Measurements from ENCODE around the gene ZNF554. TPM values are rescaled to one million over a fixed set of nuclear protein-coding genes. Genes with fewer than 3 reads are reported as not detected.

The ZNF554 gene
- total and polyA plus RNA-seq, 2 of the 8 experiments (the other 6 are each of a cell fraction or from before 2014, with no cell fraction given) = 1.8 to 5.7 TPM

DNA sequence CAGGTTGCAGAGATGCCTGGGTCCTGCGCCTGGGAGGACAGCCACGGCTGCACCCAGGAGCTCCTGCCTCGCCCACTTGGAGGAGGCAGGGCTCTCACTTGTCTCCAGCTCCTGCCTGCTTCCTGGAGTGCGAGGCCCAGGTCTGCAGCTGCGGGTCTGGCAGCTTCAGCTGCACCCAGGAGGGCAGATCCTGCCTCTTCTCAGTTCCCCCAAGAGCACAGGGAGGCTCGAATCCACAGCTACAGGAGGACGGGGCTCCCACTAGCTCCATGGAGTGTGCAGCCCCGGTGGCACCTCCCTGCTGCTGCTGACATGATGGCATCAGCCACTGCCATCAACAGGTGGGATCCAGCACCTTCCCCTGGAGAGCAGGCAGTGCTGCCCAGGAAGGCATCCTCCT is 4.5 kb downstream of the ZNF554 start:
- CTCF ChIA-PET (ENCODE audit: partially characterized antibody) = interaction anchor here (1.2 kb wide), 1 partner anchor 61 kb away, joined by 3 read pairs; no protein-coding TSS in a partner anchor
- Histone ChIP-seq H4K20me1 (replicated peaks in 1 of 2; ENCODE audit: control insufficient read depth in 1 of 2, insufficient read depth in 2 of 2, low read length in 2 of 2) (no peaks in the 10 kb centered on the region), H3K23me2 (ENCODE audit: low read depth, low read length) (peaks cover 4% of the 10 kb centered on the region; the same call in 1 of the 2 replicates)

More for the DNA sequence above, 4.5 kb downstream of the ZNF554 start:
- Histone ChIP-seq H3K27ac (ENCODE audit: low read depth, low read length) (no peak overlapping the region), H3K36me3 (ENCODE audit: control insufficient read depth in 2 of 4, insufficient read depth in 4 of 4, low read length in 3 of 4) (peaks cover 0 to 21% (median 2%) of the 10 kb centered on the region in 4 experiments; a peak in 4 of 8 replicates), H3K23ac (ENCODE audit: insufficient read length) (no peak overlapping the region), H3K56ac (replicated peaks; ENCODE audit: insufficient read length, low read depth, low read length) (no peak overlapping the region), H4K8ac (ENCODE audit: extremely low read depth, insufficient read depth, low read length) (no peak overlapping the region), H3K27me3 (replicated peaks in 1 of 4; ENCODE audit: control insufficient read depth in 3 of 4, extremely low read depth in 1 of 4, insufficient read depth in 3 of 4, low read length in 3 of 4) (no peaks in the 10 kb centered on the region), H3K4me2 (ENCODE audit: insufficient read depth in 1 of 2, low read depth in 2 of 2, low read length in 2 of 2) (no peak overlapping the region), H2BK20ac (ENCODE audit: low read length) (no peak overlapping the region), H3K4me1 (replicated peaks in 1 of 4; ENCODE audit: control insufficient read depth in 3 of 4, insufficient read depth in 4 of 4, low read length in 3 of 4) (no peaks in the 10 kb centered on the region), H2BK12ac (ENCODE audit: low read depth, low read length) (no peak overlapping the region), H3K4ac (replicated peaks; ENCODE audit: insufficient read length, low read depth, low read length) (no peak overlapping the region), H3K18ac (ENCODE audit: extremely low read depth, low read length) (no peak overlapping the region), H3K79me2 (ENCODE audit: control insufficient read depth in 1 of 2, insufficient read depth in 2 of 2, low read length in 2 of 2) (no peaks in the 10 kb centered on the region), H2BK15ac (ENCODE audit: low read length) (no peak overlapping the region), H3K9me3 (ENCODE audit: insufficient read depth in 2 of 2, low read depth in 1 of 2, low read length in 1 of 2) (peaks cover 11 to 12% of the 10 kb centered on the region in 2 experiments), H3K79me1 (ENCODE audit: low read depth, low read length) (no peaks in the 10 kb centered on the region), H3K9ac (replicated peaks in 1 of 4; ENCODE audit: extremely low read depth in 1 of 4, low read depth in 3 of 4, low read length in 3 of 4) (no peak overlapping the region), H2BK5ac (ENCODE audit: low read depth, low read length) (no peak overlapping the region), H3K14ac (ENCODE audit: insufficient read length) (no peak overlapping the region), H3K4me3 (ENCODE audit: extremely low read depth in 1 of 4, insufficient read depth in 2 of 4, low read depth in 3 of 4, low read length in 4 of 4) (no peak overlapping the region), H2BK120ac (replicated peaks; ENCODE audit: low read depth, low read length) (no peak overlapping the region), H4K5ac (ENCODE audit: insufficient read length, low read depth, low read length) (no peak overlapping the region), H4K91ac (replicated peaks; ENCODE audit: insufficient read length, low read length) (no peak overlapping the region), H2AK5ac (ENCODE audit: low read depth, low read length) (no peak overlapping the region), H2AFZ (ENCODE audit: low read length) (no peak overlapping the region)
- POLR2A ChIA-PET (ENCODE audit: partially characterized antibody) = no interaction called here
- 95% methylated on average over 8 of the region's 8 CpGs; no CpG with 5 or more reads in 1 of the 2 experiments for WGBS, 2 experiments (ENCODE audit: extremely low coverage in 1 of 2, insufficient coverage in 1 of 2, insufficient read length in 1 of 2, insufficient replicate concordance in 2 of 2, low coverage in 1 of 2, low lambda C conversion rate in 2 of 2, missing lambda C conversion rate in 1 of 2)
- no peak for TF ChIP-seq HDAC6 (IDR thresholded peaks at IDR 0.05; ENCODE audit: low read depth, low read length)
- TF ChIP-seq ASH2L (IDR thresholded peaks at IDR 0.05; ENCODE audit: low read length) = no peak
- DNase-seq (ENCODE audit: low read depth in 1 of 2, low spot score in 2 of 2) (no peak), FAIRE-seq (no peak)
